SU-DHL-6 (cell line): ENCODE data around the gene PROX2.

ENCODE experiments used
- H2AFZ ChIP-seq: fragments of 200-600 bp; sonication (generic); 2 replicates; pipeline ENCODE4 v1.6.1; 2014; ENCODE audit warnings: low read depth, mild to moderate bottlenecking, moderate library complexity, mixed read lengths, antibody characterized with exemption, low read length; ENCODE audit not compliant: severe bottlenecking
- H3F3A ChIP-seq: fragments of 200-600 bp; shearing (Covaris generic); 2 replicates; pipeline ENCODE4 v1.6.0; 2016; ENCODE audit warnings: antibody characterized with exemption, mild to moderate bottlenecking; ENCODE audit not compliant: insufficient read depth
- H3K27ac ChIP-seq: fragments of 200-600 bp; sonication (generic); 2 replicates; pipeline ENCODE4 v1.5.1; 2016; ENCODE audit warnings: low read depth, mild to moderate bottlenecking, low read length, moderate library complexity, mixed read lengths
- H3K27me3 ChIP-seq: fragments of 200-600 bp; sonication (generic), shearing (Covaris generic); 2 replicates; pipeline ENCODE4 v1.6.0; 2014; ENCODE audit warnings: mild to moderate bottlenecking, low read length
- H3K36me3 ChIP-seq: fragments of 200-600 bp; sonication (generic); 2 replicates; pipeline ENCODE4 v1.6.1; 2014; ENCODE audit warnings: mild to moderate bottlenecking, low read length, mixed read lengths
- H3K4me2 ChIP-seq: fragments of 300-600, 200-600 bp; shearing (Covaris generic), sonication (generic); 2 replicates; pipeline ENCODE4 v1.6.0; 2014; ENCODE audit warnings: low read length, low read depth, mild to moderate bottlenecking; ENCODE audit not compliant: poor library complexity, severe bottlenecking
- H3K4me3 ChIP-seq: fragments of 200-600 bp; sonication (generic); 2 replicates; pipeline ENCODE4 v1.5.1; 2014; ENCODE audit warnings: antibody characterized with exemption, low read length, mild to moderate bottlenecking, mixed read lengths; ENCODE audit not compliant: insufficient read depth, poor library complexity, severe bottlenecking
- H3K79me2 ChIP-seq: fragments of 200-600 bp; sonication (generic); 2 replicates; pipeline ENCODE4 v1.6.1; 2014; ENCODE audit warnings: mild to moderate bottlenecking, low read length, moderate library complexity; ENCODE audit not compliant: insufficient read depth
- H3K9ac ChIP-seq: fragments of 200-600 bp; sonication (generic); 2 replicates; pipeline ENCODE4 v1.7.0; 2014; ENCODE audit warnings: mild to moderate bottlenecking, low read length
- H3K9me2 ChIP-seq: fragments of 200-600 bp; sonication (generic); replicated peaks from 2 replicates; pipeline ENCODE4 v1.6.1; 2014; ENCODE audit warnings: low read length; ENCODE audit not compliant: insufficient read depth
- H3K9me3 ChIP-seq: fragments of 200-600 bp; sonication (generic); 2 replicates; pipeline ENCODE4 v1.6.1; 2014; ENCODE audit warnings: low read length, mixed read lengths; ENCODE audit not compliant: insufficient read depth
- H4K20me1 ChIP-seq: fragments of 200-600 bp; sonication (generic); 2 replicates; pipeline ENCODE4 v1.6.1; 2014; ENCODE audit warnings: low read depth, mild to moderate bottlenecking, antibody characterized with exemption, low read length, moderate library complexity, mixed read lengths
- CTCF ChIP-seq: fragments of 200-600 bp; sonication (generic); IDR thresholded peaks from one replicate; pipeline ENCODE4 v1.5.1; 2017; ENCODE audit warnings: antibody characterized with exemption, mild to moderate bottlenecking, low read length, moderate library complexity; ENCODE audit not compliant: insufficient read depth, poor library complexity, severe bottlenecking
- EZH2phosphoT487 ChIP-seq: fragments of 200-600 bp; sonication (generic), shearing (Covaris generic); conservative IDR thresholded peaks from 2 replicates; pipeline ENCODE4 v1.6.1; 2018; ENCODE audit warnings: mild to moderate bottlenecking, antibody characterized with exemption, low read length, moderate library complexity, mixed read lengths

PROX2 gene

GRCh38 chr14:74852922-74853530 is 22.9 kb downstream of the PROX2 start:
- H3K79me2 ChIP-seq, result no peaks in the 10 kb centered on the region
- H3K9me3 ChIP-seq, result no peaks in the 10 kb centered on the region
- no peaks in the 10 kb centered on the region for H3K9me2 ChIP-seq
- H3K4me2 ChIP-seq, result no peak overlapping the region
- no peak overlapping the region for H3K9ac ChIP-seq
- no peaks in the 10 kb centered on the region for H3K27me3 ChIP-seq
- no peak overlapping the region for H3K27ac ChIP-seq
- TF ChIP-seq CTCF (no peak), EZH2phosphoT487 (no peak)
- H3K4me3 ChIP-seq, result no peak overlapping the region
- no peaks in the 10 kb centered on the region for H3K36me3 ChIP-seq
- no peaks in the 10 kb centered on the region for H3F3A ChIP-seq
- H2AFZ ChIP-seq, result no peak overlapping the region
- H4K20me1 ChIP-seq, result no peaks in the 10 kb centered on the region

- Histone ChIP-seq H4K20me1 (no peaks in the 10 kb centered on the region), H3K9me3 (no peaks in the 10 kb centered on the region), H3K27me3 (no peaks in the 10 kb centered on the region), H3K9me2 (no peaks in the 10 kb centered on the region), H3K36me3 (no peaks in the 10 kb centered on the region), H3K4me2 (no peak overlapping the region), H3K9ac (no peak overlapping the region), H3F3A (no peaks in the 10 kb centered on the region), H3K27ac (no peak overlapping the region), H2AFZ (no peak overlapping the region), H3K4me3 (no peak overlapping the region), H3K79me2 (no peaks in the 10 kb centered on the region)
- no peak for TF ChIP-seq EZH2phosphoT487
- no peak for TF ChIP-seq CTCF
These were observed 27.2 kb downstream of the PROX2 start for GRCh38 chr14:74848768-74849167.

GRCh38 chr14:74846968-74847665 is 28.8 kb downstream of the PROX2 start:
- Histone ChIP-seq H3K79me2 (no peaks in the 10 kb centered on the region), H4K20me1 (no peaks in the 10 kb centered on the region), H2AFZ (no peak overlapping the region), H3K9me2 (no peaks in the 10 kb centered on the region), H3K36me3 (no peaks in the 10 kb centered on the region), H3K9me3 (no peaks in the 10 kb centered on the region), H3F3A (no peaks in the 10 kb centered on the region), H3K4me2 (no peak overlapping the region), H3K27ac (no peak overlapping the region), H3K27me3 (no peaks in the 10 kb centered on the region), H3K9ac (no peak overlapping the region), H3K4me3 (no peak overlapping the region)
- TF ChIP-seq CTCF (no peak), EZH2phosphoT487 (no peak)
